Right atrium auricular region (tissue), 2 donors: ENCODE measurements around the gene DYNC2H1. TPM values are rescaled to one million over a fixed set of nuclear protein-coding genes. Genes with fewer than 3 reads are reported as not detected.

Source experiments
- DNase-seq: peaks from one replicate; pipeline ENCODE4 v3.0.0-alpha.2; 2019; ENCODE audit warnings: low spot score
- H3K27ac ChIP-seq, 2 donors: fragments of 200-600 bp; sonication (generic); 1 replicate in 1 of 2; 2 replicates in 1 of 2; pipeline ENCODE4 v1.5.1; 2016 to 2019
- H3K27me3 ChIP-seq, 2 donors: fragments of 200-600 bp; sonication (generic); one replicate each; pipeline versions ENCODE4 v1.5.1 to v1.6.0; 2017 to 2019
- H3K36me3 ChIP-seq: fragments of 200-600 bp; sonication (generic); one replicate; pipeline ENCODE4 v1.5.1; 2016
- H3K4me1 ChIP-seq, 2 donors: fragments of 200-600 bp; sonication (generic); one replicate each; pipeline versions ENCODE4 v1.5.1 to v1.6.0; 2017 to 2019
- H3K4me3 ChIP-seq, 2 donors: fragments of 200-600 bp; sonication (generic); 1 replicate in 1 of 2; 2 replicates in 1 of 2; pipeline ENCODE4 v1.5.1; 2017 to 2019; ENCODE audit warnings: mild to moderate bottlenecking in 1 of 2, moderate library complexity in 1 of 2
- H3K9me3 ChIP-seq, 2 donors: fragments of 200-600 bp; sonication (generic); one replicate each; pipeline ENCODE4 v1.5.1; 2019
- total RNA-seq, 2 donors: library from RNA; depleted of rRNA; stranded (reverse); fragments of >200 nt; gene quantifications; one replicate each; pipeline ENCODE4 v1.1.0, GENCODE V29; 2016
- TF ChIP-seq, protein P1 (sequence below), 2 donors: fragments of 200-600 bp; sonication (generic); IDR thresholded peaks; one replicate each; pipeline ENCODE4 v1.5.1; 2019; ENCODE audit warnings: antibody characterized with exemption in 2 of 2

Gene DYNC2H1
- total RNA-seq, 2 donors from 2014 or later: 7.8 to 12.7 TPM

DNA sequence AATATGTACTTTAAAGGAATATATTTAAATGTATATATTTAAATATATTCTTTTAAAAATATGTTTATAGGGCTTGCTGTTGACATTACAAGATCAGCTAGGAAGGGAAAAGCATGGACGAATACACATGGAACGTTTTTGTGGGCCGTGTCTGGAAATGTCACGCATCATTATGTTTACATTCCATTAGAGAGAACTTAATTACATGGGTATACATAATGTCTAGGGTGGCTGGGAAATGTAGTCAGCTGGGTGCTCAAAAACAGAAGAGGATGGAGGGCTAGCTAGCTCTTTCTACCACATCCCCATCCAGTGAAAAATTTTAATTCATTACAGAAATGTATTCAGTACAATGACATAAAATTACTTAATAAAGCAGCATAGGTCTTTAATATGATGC lies 371.2 kb downstream of the DYNC2H1 start:
- H3K4me3 ChIP-seq: no peak overlapping the region
- TF ChIP-seq, protein P1, sequence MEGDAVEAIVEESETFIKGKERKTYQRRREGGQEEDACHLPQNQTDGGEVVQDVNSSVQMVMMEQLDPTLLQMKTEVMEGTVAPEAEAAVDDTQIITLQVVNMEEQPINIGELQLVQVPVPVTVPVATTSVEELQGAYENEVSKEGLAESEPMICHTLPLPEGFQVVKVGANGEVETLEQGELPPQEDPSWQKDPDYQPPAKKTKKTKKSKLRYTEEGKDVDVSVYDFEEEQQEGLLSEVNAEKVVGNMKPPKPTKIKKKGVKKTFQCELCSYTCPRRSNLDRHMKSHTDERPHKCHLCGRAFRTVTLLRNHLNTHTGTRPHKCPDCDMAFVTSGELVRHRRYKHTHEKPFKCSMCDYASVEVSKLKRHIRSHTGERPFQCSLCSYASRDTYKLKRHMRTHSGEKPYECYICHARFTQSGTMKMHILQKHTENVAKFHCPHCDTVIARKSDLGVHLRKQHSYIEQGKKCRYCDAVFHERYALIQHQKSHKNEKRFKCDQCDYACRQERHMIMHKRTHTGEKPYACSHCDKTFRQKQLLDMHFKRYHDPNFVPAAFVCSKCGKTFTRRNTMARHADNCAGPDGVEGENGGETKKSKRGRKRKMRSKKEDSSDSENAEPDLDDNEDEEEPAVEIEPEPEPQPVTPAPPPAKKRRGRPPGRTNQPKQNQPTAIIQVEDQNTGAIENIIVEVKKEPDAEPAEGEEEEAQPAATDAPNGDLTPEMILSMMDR (IDR thresholded peaks at IDR 0.05): no peak
- no peaks in the 10 kb centered on the region for H3K9me3 ChIP-seq
- no peak overlapping the region for H3K27ac ChIP-seq
- H3K4me1 ChIP-seq: no peaks in the 10 kb centered on the region
- DNase-seq: no peak
- no peaks in the 10 kb centered on the region for H3K36me3 ChIP-seq
- H3K27me3 ChIP-seq: no peaks in the 10 kb centered on the region

DNA sequence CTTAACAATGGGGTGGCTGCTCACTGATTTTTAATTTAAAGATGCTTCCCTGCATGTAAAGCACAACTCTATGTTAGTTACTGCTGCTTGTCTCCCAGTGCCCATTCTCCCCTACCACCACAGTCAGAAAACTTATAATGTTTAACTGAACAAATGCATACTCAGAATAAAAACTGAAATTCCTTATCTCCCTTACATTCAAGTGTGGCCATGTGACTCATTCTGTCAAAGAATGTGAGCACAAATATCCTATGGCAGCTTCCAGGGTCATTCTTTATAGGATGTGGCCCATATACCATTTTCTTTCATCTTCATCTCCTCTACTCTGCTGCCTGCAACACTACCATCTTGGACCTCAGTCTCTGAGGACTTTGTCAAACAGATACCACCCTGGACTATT lies 374.8 kb downstream of the DYNC2H1 start:
- no peak for DNase-seq
- Histone ChIP-seq H3K36me3 (no peaks in the 10 kb centered on the region), H3K9me3 (no peaks in the 10 kb centered on the region), H3K4me1 (no peaks in the 10 kb centered on the region), H3K27me3 (no peaks in the 10 kb centered on the region), H3K27ac (no peak overlapping the region), H3K4me3 (no peak overlapping the region)
- TF ChIP-seq, protein P1 (IDR thresholded peaks at IDR 0.05): no peak

DNA sequence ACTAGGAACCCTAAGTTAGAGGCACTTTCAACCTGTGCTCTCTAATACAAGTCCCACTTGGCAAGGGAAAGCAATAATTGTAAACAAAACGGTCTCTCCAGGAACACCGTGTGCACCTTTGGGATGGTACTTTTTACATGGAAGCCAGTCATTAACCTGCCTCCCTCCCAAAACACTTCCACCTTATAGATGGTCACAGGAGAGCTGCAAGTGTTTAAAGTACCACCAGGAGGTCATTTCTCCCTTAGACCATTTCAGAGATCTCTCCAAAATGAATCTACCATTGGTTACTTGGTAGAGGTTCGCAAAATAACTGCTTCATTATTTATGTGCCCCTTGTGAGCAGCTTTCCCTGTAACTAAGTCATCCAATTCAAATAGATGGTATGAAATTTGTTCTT lies 375.3 kb downstream of the DYNC2H1 start:
- TF ChIP-seq, protein P1 (IDR thresholded peaks at IDR 0.05): no peak
- Histone ChIP-seq H3K27me3 (no peaks in the 10 kb centered on the region), H3K9me3 (no peaks in the 10 kb centered on the region), H3K4me3 (no peak overlapping the region), H3K36me3 (no peaks in the 10 kb centered on the region), H3K4me1 (no peaks in the 10 kb centered on the region), H3K27ac (no peak overlapping the region)
- no peak for DNase-seq

DNA sequence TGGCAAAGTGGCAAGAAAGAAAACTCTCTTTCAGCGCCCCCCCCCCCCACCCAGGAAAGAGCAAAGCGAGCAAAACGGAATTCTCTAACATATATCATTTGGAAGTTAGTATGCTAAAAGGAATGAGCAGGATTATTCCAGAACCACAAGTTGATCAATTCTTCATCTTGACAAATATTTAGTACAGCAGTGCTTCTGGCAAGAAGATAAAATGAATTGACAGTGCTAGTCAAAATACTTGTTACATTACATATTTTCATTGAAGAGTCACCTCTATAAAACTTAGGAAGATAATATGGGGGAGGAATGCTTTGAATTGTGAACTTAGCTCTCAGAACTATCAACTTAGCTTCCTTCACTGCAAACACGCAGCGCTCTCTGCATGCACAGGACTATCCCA lies 377.4 kb downstream of the DYNC2H1 start:
- H3K4me3 ChIP-seq: no peak overlapping the region
- no peak overlapping the region for H3K27ac ChIP-seq
- H3K27me3 ChIP-seq: no peaks in the 10 kb centered on the region
- no peaks in the 10 kb centered on the region for H3K4me1 ChIP-seq
- no peaks in the 10 kb centered on the region for H3K9me3 ChIP-seq
- no peak for DNase-seq
- H3K36me3 ChIP-seq: no peaks in the 10 kb centered on the region
- TF ChIP-seq, protein P1 (IDR thresholded peaks at IDR 0.05): no peak

DNA sequence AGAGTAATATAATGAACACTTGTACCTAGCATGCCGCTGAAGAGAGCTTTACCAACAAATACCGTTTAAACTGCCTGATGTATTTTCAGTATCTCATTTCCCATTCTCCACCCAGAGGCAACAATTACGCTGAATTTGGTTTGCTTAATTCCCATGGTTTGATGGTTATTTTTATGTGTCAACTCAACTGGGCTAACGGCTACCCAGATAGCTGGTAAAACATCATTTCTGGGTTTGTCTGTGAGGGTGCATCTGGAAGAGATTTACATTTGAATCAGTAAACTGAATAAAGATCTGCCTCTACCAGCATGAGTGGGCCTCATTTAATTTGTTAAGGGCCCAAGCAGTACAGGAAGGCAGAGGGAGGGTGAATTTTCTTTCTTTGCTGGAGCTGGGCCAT lies 377.9 kb downstream of the DYNC2H1 start:
- Histone ChIP-seq H3K9me3 (no peaks in the 10 kb centered on the region), H3K4me1 (no peaks in the 10 kb centered on the region), H3K4me3 (no peak overlapping the region), H3K27me3 (no peaks in the 10 kb centered on the region), H3K27ac (no peak overlapping the region), H3K36me3 (no peaks in the 10 kb centered on the region)
- no peak for DNase-seq
- TF ChIP-seq, protein P1 (IDR thresholded peaks at IDR 0.05): no peak

DNA sequence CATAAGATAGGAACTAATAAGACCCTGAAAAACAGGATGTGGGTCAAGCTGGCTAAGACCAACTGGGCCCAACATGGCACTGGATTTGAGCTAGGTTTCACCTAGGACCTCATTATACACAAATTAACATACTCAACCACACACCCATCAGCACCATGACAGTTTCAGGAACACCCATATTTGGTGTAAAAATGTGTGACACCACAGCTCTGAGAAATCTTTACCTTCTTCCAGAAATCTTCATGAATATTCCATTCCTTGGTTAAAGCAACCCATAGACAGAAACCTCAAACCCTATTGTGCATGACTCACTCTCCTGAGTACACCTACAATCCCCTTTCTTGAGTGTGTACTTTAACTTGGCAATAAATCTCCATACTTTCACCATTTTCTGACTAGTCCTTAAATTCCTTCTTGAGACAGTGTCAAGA lies 378.8 kb downstream of the DYNC2H1 start:
- DNase-seq: no peak
- H3K9me3 ChIP-seq: no peaks in the 10 kb centered on the region
- H3K36me3 ChIP-seq: no peaks in the 10 kb centered on the region
- H3K27me3 ChIP-seq: no peaks in the 10 kb centered on the region
- TF ChIP-seq, protein P1 (IDR thresholded peaks at IDR 0.05): no peak
- H3K27ac ChIP-seq: no peak overlapping the region
- no peak overlapping the region for H3K4me3 ChIP-seq
- H3K4me1 ChIP-seq: no peaks in the 10 kb centered on the region
